ENCODE results near the gene P2RY2. TPM values are rescaled to one million over a fixed set of nuclear protein-coding genes. Genes with fewer than 3 reads are reported as not detected.

Gene P2RY2
- total RNA-seq = under 1 TPM in 1 of 4 donors, not detected in 3; 0.16 TPM
- polyA plus RNA-seq = 1 to 10 TPM; 3.0 to 6.2 (median 4.2) TPM

DNA sequence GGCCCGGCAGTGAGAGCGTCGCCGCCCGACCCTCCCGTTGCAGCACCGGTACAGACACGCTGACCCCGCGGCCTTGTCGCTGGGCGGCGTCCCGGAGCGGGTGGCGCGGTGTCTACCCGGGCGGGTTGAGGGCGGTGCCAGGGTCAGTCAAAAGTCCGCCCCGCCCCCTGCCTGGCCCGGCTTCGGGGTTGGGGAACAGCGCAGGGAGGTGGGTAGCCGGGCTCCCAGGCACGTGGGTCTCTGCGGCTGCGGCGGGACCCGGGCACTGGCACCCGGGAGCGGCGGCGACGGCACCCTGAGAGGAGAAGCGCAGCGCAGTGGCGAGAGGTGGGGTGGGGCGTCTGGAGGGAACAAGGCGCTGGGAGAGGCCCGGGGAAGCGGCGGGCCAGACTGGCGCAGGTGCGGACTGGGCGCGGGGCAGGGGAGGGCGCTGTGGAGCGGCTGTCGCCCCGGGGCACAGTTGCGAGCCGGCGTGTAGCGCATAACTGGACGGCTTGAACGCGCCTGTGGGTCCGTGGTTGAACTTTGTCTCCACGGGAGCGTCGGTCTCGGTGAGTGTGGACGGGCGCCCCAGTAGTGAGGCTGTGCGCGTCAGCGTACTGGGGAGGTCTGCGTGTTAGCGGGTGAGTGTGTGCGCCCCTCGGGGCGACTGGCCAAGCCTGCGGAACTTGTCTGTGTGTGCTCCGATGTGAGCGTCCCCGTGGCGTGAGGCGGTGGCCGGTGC is at the start of gene P2RY2:
P2RY2 (plus strand) TSS at position 176 of the 724 bp plus-strand sequence. CDS start 15,879 bp downstream, outside the sequence.
- H3K27ac ChIP-seq = peak within 1 kb of the TSS in 1 of 4 donors; percentile 14
- peak; percentile 73 for DNase-seq
- 1 to 2% methylated on average over 81 of the region's 81 CpGs for WGBS, 2 donors
- intact Hi-C loops (cut with DNase I) = no loop called here
- H3K4me3 ChIP-seq = peak within 1 kb of the TSS; percentile 19 to 53 (median 50)
- H3K4me1 ChIP-seq = peaks cover 0 to 15% (median 12%) of the 10 kb centered on the region in 4 donors
- no peaks in the 10 kb centered on the region for H3K36me3 ChIP-seq
- H3K9me3 ChIP-seq = no peaks in the 10 kb centered on the region
- peak in 1 of 2 donors; percentile 10 for TF ChIP-seq POLR2A (IDR thresholded peaks at IDR 0.05)
- TF ChIP-seq, protein P1, sequence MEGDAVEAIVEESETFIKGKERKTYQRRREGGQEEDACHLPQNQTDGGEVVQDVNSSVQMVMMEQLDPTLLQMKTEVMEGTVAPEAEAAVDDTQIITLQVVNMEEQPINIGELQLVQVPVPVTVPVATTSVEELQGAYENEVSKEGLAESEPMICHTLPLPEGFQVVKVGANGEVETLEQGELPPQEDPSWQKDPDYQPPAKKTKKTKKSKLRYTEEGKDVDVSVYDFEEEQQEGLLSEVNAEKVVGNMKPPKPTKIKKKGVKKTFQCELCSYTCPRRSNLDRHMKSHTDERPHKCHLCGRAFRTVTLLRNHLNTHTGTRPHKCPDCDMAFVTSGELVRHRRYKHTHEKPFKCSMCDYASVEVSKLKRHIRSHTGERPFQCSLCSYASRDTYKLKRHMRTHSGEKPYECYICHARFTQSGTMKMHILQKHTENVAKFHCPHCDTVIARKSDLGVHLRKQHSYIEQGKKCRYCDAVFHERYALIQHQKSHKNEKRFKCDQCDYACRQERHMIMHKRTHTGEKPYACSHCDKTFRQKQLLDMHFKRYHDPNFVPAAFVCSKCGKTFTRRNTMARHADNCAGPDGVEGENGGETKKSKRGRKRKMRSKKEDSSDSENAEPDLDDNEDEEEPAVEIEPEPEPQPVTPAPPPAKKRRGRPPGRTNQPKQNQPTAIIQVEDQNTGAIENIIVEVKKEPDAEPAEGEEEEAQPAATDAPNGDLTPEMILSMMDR (IDR thresholded peaks at IDR 0.05) = peak in 3 of 4 experiments; percentile 20 to 45 (median 28)
- no peak for TF ChIP-seq EP300 (IDR thresholded peaks at IDR 0.05)
- TF ChIP-seq POLR2AphosphoS5 (IDR thresholded peaks at IDR 0.05) = no peak
- H3K27me3 ChIP-seq = peaks cover 0 to 21% (median 20%) of the 10 kb centered on the region in 3 donors

DNA sequence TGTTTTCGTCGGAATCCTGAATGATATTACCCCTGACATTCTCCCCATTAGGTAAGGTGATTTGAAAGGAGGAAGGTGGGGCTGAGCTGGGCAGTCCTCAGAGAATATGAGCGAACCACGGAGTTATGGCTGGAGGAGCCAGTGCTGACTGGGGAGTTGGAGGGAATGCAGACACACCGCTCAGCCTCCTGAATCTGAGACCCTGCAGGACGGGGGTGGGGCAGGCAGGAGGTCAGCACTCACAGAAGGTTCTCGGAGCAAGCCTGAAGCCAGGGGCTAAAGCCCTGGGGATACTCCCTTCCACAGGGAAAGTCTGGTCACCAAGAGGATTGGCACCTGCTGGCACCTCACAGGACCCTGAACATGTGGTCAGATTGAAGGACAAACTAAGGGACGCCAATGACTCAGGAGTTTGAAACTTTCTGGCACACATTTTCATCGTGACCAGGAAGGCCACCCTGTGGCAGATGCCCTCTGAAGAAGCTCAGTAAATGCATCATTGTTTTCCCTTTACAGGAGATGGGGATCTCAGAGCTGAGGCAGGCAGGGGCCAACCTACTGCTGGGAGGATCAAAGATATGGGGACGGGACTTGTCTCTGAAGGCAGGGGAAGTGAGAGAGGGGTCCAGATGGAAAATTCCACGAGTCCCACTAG is 49.0 kb upstream of the P2RY2 start:
- Histone ChIP-seq H3K4me1 (no peaks in the 10 kb centered on the region), H3K27me3 (no peaks in the 10 kb centered on the region), H3K27ac (no peak overlapping the region), H3K36me3 (no peaks in the 10 kb centered on the region), H3K4me3 (no peak overlapping the region), H3K9me3 (no peaks in the 10 kb centered on the region)
- DNase-seq = peak; percentile 52
- WGBS, 2 donors = 86 to 90% methylated on average over 11 of the region's 11 CpGs
- TF ChIP-seq POLR2AphosphoS5 (IDR thresholded peaks at IDR 0.05) (no peak), POLR2A (IDR thresholded peaks at IDR 0.05) (no peak), EP300 (IDR thresholded peaks at IDR 0.05) (no peak)
- TF ChIP-seq, protein P1 (IDR thresholded peaks at IDR 0.05) = no peak
- intact Hi-C loops (cut with DNase I) = no loop called here

DNA sequence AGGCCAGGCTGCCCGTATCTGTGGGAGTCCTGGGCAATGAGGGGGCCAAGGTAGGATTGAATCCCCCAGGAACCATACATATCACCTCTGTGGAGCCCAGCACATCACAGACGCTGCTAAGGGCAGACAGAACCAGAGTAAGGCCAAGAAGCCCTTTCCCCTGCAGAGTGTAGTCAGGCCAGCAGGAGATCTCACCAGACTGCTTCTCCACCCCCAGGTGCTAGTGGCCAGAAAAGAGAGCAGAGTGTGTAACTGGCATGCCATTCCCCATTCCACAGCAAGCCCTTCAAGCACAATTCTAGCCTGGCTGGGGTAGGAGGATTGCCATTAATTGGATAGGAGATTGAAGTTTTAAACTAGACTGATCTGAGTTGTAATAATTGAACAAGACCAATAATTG is 47.9 kb upstream of the P2RY2 start:
- no peak overlapping the region for H3K4me3 ChIP-seq
- no peak for TF ChIP-seq POLR2A (IDR thresholded peaks at IDR 0.05)
- no peak for TF ChIP-seq EP300 (IDR thresholded peaks at IDR 0.05)
- no peak for TF ChIP-seq POLR2AphosphoS5 (IDR thresholded peaks at IDR 0.05)
- TF ChIP-seq, protein P1 (IDR thresholded peaks at IDR 0.05) = no peak
- H3K4me1 ChIP-seq = no peaks in the 10 kb centered on the region
- H3K27me3 ChIP-seq = no peaks in the 10 kb centered on the region
- no peak for DNase-seq
- 93 to 96% methylated on average over 2 of the region's 2 CpGs for WGBS, 2 donors
- no peaks in the 10 kb centered on the region for H3K36me3 ChIP-seq
- no peaks in the 10 kb centered on the region for H3K9me3 ChIP-seq
- H3K27ac ChIP-seq = no peak overlapping the region
- intact Hi-C loops (cut with DNase I) = no loop called here

DNA sequence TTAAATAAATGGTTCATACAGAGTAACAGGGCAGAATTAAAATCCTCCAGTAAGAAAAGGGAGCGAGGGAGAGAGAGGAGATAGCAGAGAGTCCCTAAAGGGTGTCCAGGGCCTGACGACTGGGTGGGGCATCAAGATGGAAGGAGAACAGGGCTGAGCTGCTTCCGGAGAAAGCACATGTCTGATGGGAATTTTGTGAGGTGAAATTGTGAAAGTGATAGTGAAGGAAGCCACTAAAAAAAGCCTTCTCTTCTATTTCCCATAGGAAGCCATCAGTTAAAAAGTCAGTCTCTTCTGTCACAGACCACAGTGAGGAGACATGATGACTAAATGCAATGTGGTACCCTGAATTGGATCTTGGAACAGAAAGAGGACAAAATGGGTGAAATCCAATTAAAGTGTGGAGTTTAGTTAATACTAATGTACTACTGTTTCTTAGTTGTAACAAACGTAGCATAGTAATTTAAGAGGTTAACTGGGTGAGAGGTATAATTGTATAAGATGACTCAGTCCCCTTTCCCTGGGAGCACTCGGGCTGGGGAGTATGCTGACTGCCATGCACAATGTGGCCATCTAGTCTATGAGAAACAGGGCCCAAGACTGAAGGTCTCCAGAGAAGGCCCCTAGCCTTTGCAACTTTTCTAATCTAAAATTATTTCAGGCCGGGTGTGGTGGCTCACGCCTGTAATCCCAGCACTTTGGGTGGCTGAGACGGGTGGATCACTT is 46.5 kb upstream of the P2RY2 start:
- no peaks in the 10 kb centered on the region for H3K36me3 ChIP-seq

More for the DNA sequence above, 46.5 kb upstream of the P2RY2 start:
- no peak overlapping the region for H3K4me3 ChIP-seq
- H3K27ac ChIP-seq = no peak overlapping the region
- peak; percentile 6 for DNase-seq
- no peak for TF ChIP-seq POLR2AphosphoS5 (IDR thresholded peaks at IDR 0.05)
- no peaks in the 10 kb centered on the region for H3K4me1 ChIP-seq
- intact Hi-C loops (cut with DNase I) = no loop called here
- H3K9me3 ChIP-seq = no peaks in the 10 kb centered on the region
- no peaks in the 10 kb centered on the region for H3K27me3 ChIP-seq
- 63 to 74% methylated on average over 8 of the region's 8 CpGs for WGBS, 2 donors

All from sigmoid colon (tissue), 7 donors.